GM12891 (cell line): Measurements from ENCODE around the gene CETP.
A peak's percentile ranks its signal among the peaks of the same experiment; 100 is the strongest.
"Not testable (repeated sequence)": the region's sequence is repeated elsewhere in the genome, so short reads cannot be mapped to it uniquely, and the experiment has no call there.

Source experiments
- DNase-seq: peaks from one replicate; pipeline ENCODE4 v3.0.0; 2011; ENCODE audit warnings: low spot score; ENCODE audit not compliant: insufficient read length
- FAIRE-seq: peaks from 2 replicates; lab custom pipeline; 2011; peaks lifted over from hg19 to GRCh38; lab: Jason Lieb, UNC
- PAX5 ChIP-seq: IDR thresholded peaks from 2 replicates; pipeline ENCODE4 v1.6.1; 2011; ENCODE audit warnings: low read length, moderate library complexity, mild to moderate bottlenecking; ENCODE audit not compliant: insufficient read depth, severe bottlenecking
- POLR2A ChIP-seq: IDR thresholded peaks from 2 replicates; pipeline ENCODE4 v1.6.1; 2011; ENCODE audit warnings: low read depth, low read length, control low read depth
- POLR2AphosphoS5 ChIP-seq: IDR thresholded peaks from 2 replicates; pipeline ENCODE4 v1.6.1; 2011; ENCODE audit warnings: low read depth, low read length, control low read depth
- POU2F2 ChIP-seq: IDR thresholded peaks from 2 replicates; pipeline ENCODE4 v1.6.1; 2011; ENCODE audit warnings: low read depth, mild to moderate bottlenecking, control low read depth, low read length, moderate library complexity
- SPI1 ChIP-seq: IDR thresholded peaks from 2 replicates; pipeline ENCODE4 v1.6.1; 2011; ENCODE audit warnings: low read depth, low read length, control low read depth
- TAF1 ChIP-seq: IDR thresholded peaks from 2 replicates; pipeline ENCODE4 v1.6.1; 2011; ENCODE audit warnings: low read depth, low read length, control low read depth

CETP gene

DNA sequence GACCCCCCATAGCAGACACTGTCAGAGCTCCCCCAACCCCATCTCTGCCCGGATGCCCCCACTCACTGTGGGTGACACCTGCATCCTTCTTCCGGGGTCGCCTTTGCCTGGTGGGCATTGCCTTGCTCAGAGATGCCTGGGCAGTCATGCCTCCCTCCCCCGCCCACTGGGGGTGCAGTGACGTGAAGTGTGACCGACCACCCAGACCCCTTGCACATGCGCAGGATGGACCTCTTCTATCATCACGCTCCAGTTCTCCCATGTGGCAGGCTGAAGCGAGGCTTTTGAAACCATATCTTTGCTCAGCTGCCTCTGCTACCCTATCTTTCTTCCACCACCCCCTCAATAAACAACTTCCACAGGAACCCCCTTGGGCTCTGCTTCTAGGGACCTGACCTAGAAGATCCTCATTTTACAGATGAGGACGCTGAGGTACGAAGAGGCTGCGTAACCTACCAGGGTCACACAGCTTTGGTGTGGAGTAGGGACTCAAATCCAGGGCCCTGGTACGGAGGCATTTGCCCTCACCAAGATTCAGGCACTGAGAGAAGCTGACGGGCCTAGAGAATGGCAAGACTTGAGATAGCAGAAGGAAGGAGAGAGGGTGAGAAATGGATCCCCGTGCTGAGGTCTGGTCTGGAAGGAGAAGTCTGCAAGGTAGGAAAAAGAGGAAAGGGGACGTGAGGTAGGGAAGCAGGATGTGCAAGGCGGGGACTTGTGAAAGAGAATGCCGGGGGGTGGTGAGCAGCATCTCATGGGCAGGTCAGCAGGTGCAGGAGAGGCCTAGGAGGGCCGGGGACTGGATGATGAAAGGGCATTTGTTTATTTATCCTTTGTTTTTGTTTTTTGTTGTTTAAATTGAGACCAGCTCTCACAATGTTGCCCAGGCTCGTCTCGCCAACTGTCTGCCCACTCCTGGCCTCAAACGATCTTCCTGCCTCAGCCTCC is 42.0 kb downstream of the CETP start:
- FAIRE-seq (no peak), DNase-seq (no peak)
- TF ChIP-seq SPI1: peak; percentile 41
- no peak for TF ChIP-seq TAF1
- peak; percentile 63 for TF ChIP-seq PAX5

DNA sequence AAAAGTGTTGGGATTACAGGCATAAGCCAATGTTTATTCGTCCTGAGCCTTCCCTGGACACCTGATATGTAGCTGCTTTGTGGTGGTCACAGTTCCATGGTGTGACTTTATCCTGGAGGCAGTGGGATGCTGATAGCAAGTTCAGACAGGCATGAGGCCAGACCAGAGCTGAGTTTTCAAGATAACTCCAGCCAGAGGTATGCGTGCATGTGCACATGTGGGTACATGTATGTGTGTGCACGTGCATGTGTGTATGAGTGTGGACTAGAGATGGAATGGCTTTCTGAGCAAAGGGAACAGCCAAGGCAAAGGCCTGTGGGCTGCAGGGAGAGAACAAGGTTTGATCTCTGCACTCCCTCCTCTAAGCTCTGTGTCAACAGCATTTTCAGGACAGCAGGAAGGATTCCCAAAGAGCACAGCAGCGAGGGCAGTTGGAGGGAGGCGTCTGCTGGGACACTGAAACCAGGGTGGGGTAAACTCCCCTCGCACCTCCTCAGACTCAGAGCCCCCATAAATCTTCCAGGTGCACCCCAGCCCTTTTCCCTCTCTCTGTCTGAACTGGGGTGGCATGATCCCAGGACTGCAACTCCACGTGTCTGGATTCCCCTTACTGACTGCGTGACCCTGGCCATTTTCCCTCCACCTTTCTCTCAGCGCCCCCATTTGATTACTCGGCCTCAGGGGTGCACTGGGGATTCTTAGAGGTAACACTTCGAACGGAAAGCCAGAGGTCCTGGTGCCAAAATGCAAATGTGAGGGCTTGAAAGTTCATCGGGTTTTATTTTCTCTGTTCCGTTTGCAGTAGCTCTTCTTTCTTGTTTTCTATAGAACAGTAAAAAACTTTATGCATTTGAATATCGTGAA is 42.9 kb downstream of the CETP start:
- DNase-seq (no peak), FAIRE-seq (peak; percentile 97)
- TF ChIP-seq POU2F2 (peak; percentile 89; the same call in 1 of the 2 replicates), PAX5 (no peak)

GRCh38 chr16:57005597-57005996 is 43.8 kb downstream of the CETP start:
- DNase-seq, FAIRE-seq: not testable (repeated sequence)

- FAIRE-seq (peak; percentile 78), DNase-seq (no peak)
- peak; percentile 40; the same call in 1 of the 2 replicates for TF ChIP-seq POU2F2
- TF ChIP-seq SPI1: no peak
- TF ChIP-seq TAF1: no peak
- no peak for TF ChIP-seq POLR2AphosphoS5
Measured at GRCh38 chr16:57007050-57007449, 45.3 kb downstream of the CETP start.

DNA sequence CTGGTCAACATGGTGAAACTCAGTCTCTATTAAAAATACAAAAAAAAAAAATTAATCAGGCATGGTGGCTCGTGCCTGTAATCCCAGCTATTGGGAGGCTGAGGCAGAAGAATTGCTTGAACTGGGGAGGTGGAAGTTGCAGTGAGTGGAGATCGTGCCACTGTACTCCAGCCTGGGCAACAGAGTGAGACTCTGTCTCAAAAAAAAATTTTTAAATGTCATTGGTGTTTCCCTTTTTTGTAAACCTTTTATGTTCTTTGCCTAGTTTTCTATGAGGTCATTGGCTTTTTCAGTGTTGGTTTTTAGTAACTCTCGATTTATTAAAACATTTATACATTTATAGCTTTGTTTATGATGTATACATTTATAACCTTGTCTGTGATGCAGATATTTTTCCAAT is 45.8 kb downstream of the CETP start:
- no peak for TF ChIP-seq PAX5
- no peak for TF ChIP-seq TAF1
- TF ChIP-seq SPI1: no peak
- TF ChIP-seq POU2F2: no peak
- no peak for TF ChIP-seq POLR2AphosphoS5
- no peak for TF ChIP-seq POLR2A
- DNase-seq (no peak), FAIRE-seq (peak; percentile 16)

- TF ChIP-seq TAF1: no peak
- no peak for TF ChIP-seq SPI1
- TF ChIP-seq POLR2A: no peak
- TF ChIP-seq POU2F2: no peak
- TF ChIP-seq POLR2AphosphoS5: no peak
- no peak for TF ChIP-seq PAX5
- FAIRE-seq (no peak), DNase-seq (no peak)
Measured at GRCh38 chr16:57008440-57008839, 46.7 kb downstream of the CETP start.

DNA sequence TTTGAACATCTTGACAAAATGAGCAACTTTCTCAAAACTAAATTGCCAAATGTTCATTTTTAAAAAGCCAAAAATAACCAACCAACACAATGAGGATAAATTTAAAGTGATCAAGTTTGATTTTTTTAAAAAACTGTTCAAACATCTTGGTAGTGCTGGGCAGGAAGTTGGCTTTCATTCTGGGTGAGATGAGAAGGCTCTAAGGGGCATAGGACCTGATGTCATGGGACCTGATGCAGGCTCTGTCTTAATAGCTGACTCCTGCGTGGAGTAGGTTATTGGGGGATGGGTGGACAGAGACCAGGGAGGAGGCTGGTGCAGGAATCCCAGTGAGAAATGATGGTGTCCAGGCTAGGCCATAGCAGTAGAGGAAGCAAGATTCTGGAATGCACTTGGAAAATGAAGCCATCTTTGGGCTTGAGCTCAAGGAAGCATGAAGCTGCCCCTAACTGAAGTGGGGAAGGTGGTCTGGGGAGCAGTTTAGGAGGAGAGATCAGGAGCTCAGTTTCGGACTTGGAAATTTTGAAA is 48.0 kb downstream of the CETP start:
- FAIRE-seq (no peak), DNase-seq (no peak)
- TF ChIP-seq POLR2AphosphoS5: no peak
- TF ChIP-seq SPI1: no peak
- no peak for TF ChIP-seq POLR2A
- TF ChIP-seq PAX5: no peak
- no peak for TF ChIP-seq TAF1
- no peak for TF ChIP-seq POU2F2

- TF ChIP-seq POLR2A: no peak
- no peak for TF ChIP-seq POLR2AphosphoS5
- no peak for TF ChIP-seq SPI1
- TF ChIP-seq PAX5: no peak
- TF ChIP-seq TAF1: no peak
- no peak for TF ChIP-seq POU2F2
- DNase-seq (no peak), FAIRE-seq (no peak)
Measured at GRCh38 chr16:57012353-57012752, 50.6 kb downstream of the CETP start.

- no peak for DNase-seq
- no peak for FAIRE-seq
- TF ChIP-seq POLR2A: no peak
- no peak for TF ChIP-seq TAF1
- TF ChIP-seq PAX5: no peak
- no peak for TF ChIP-seq SPI1
- TF ChIP-seq POU2F2: no peak
- no peak for TF ChIP-seq POLR2AphosphoS5
Measured at GRCh38 chr16:57013229-57013628, 51.5 kb downstream of the CETP start.

GRCh38 chr16:57013902-57014301 is 52.2 kb downstream of the CETP start:
- TF ChIP-seq PAX5: no peak
- TF ChIP-seq TAF1: no peak
- TF ChIP-seq SPI1: no peak
- TF ChIP-seq POU2F2: no peak
- TF ChIP-seq POLR2AphosphoS5: no peak
- no peak for TF ChIP-seq POLR2A
- no peak for DNase-seq
- FAIRE-seq: no peak
